ENCODE results near the gene SLC2A11.
A peak's percentile ranks its signal among the peaks of the same experiment; 100 is the strongest.

Gene SLC2A11

GRCh38 chr22:23835484-23836144, 22.1 kb upstream of the SLC2A11 start:
- no peak overlapping the region for H3K4me3 Mint-ChIP-seq
- no peak for DNase-seq
- peaks cover 16 to 19% of the 10 kb centered on the region in 2 donors for H3K4me1 Mint-ChIP-seq (ENCODE audit: low read depth in 2 of 2)
- no peaks in the 10 kb centered on the region for H3K27me3 Mint-ChIP-seq
- H3K27ac Mint-ChIP-seq = peak overlapping the region in 1 of 2 donors; percentile 56
- H3K9me3 Mint-ChIP-seq = no peaks in the 10 kb centered on the region
- H3K36me3 Mint-ChIP-seq (ENCODE audit: insufficient read depth) = peaks cover 23% of the 10 kb centered on the region
- ATAC-seq (replicated peaks) = no peak

- DNase-seq (no peak), ATAC-seq (replicated peaks) (no peak)
- Mint-ChIP-seq H3K36me3 (ENCODE audit: insufficient read depth) (peaks cover 18% of the 10 kb centered on the region), H3K4me1 (ENCODE audit: low read depth in 2 of 2) (peaks cover 16 to 19% of the 10 kb centered on the region in 2 donors), H3K27me3 (no peaks in the 10 kb centered on the region), H3K4me3 (peak overlapping the region in 1 of 2 donors; percentile 15), H3K9me3 (no peaks in the 10 kb centered on the region), H3K27ac (peak overlapping the region in 1 of 2 donors; percentile 76)
These were observed 21.4 kb upstream of the SLC2A11 start for GRCh38 chr22:23836281-23836680.

- Mint-ChIP-seq H3K27me3 (no peaks in the 10 kb centered on the region), H3K4me1 (ENCODE audit: low read depth in 2 of 2) (peaks cover 16 to 19% of the 10 kb centered on the region in 2 donors), H3K36me3 (ENCODE audit: insufficient read depth) (peaks cover 18% of the 10 kb centered on the region), H3K9me3 (no peaks in the 10 kb centered on the region), H3K4me3 (peak overlapping the region in 1 of 2 donors; percentile 17), H3K27ac (peak overlapping the region in 1 of 2 donors; percentile 93)
- DNase-seq = no peak
- ATAC-seq (replicated peaks) = no peak
These were observed 20.8 kb upstream of the SLC2A11 start for GRCh38 chr22:23836692-23837495.

- no peaks in the 10 kb centered on the region for H3K27me3 Mint-ChIP-seq
- peak overlapping the region in 1 of 2 donors; percentile 93 for H3K27ac Mint-ChIP-seq
- DNase-seq (no peak), ATAC-seq (replicated peaks) (no peak)
- no peaks in the 10 kb centered on the region for H3K9me3 Mint-ChIP-seq
- peaks cover 16 to 19% of the 10 kb centered on the region in 2 donors for H3K4me1 Mint-ChIP-seq (ENCODE audit: low read depth in 2 of 2)
- peaks cover 18% of the 10 kb centered on the region for H3K36me3 Mint-ChIP-seq (ENCODE audit: insufficient read depth)
- H3K4me3 Mint-ChIP-seq = peak overlapping the region; percentile 92 to 96
These were observed 20.2 kb upstream of the SLC2A11 start for GRCh38 chr22:23837496-23837859.

GRCh38 chr22:23837911-23838680, 19.6 kb upstream of the SLC2A11 start:
- no peak for DNase-seq
- no peak for ATAC-seq (replicated peaks)
- H3K36me3 Mint-ChIP-seq (ENCODE audit: insufficient read depth) = peaks cover 18% of the 10 kb centered on the region
- peak overlapping the region; percentile 92 to 96 for H3K4me3 Mint-ChIP-seq
- no peaks in the 10 kb centered on the region for H3K9me3 Mint-ChIP-seq
- peaks cover 16 to 19% of the 10 kb centered on the region in 2 donors for H3K4me1 Mint-ChIP-seq (ENCODE audit: low read depth in 2 of 2)
- no peaks in the 10 kb centered on the region for H3K27me3 Mint-ChIP-seq
- peak overlapping the region; percentile 28 to 93 for H3K27ac Mint-ChIP-seq

GRCh38 chr22:23838681-23839468, 18.8 kb upstream of the SLC2A11 start, which contains the start of gene DERL3:
Gene DERL3, minus strand, starts transcription at chr22:23839006. Its CDS starts 19 bp downstream, at chr22:23838987.
- peaks cover 16 to 19% of the 10 kb centered on the region in 2 donors for H3K4me1 Mint-ChIP-seq (ENCODE audit: low read depth in 2 of 2)

GRCh38 chr22:23840026-23840425, 17.6 kb upstream of the SLC2A11 start:
- Mint-ChIP-seq H3K9me3 (no peaks in the 10 kb centered on the region), H3K27me3 (no peaks in the 10 kb centered on the region), H3K27ac (peak overlapping the region in 1 of 2 donors; percentile 15), H3K36me3 (ENCODE audit: insufficient read depth) (peaks cover 18% of the 10 kb centered on the region), H3K4me1 (ENCODE audit: low read depth in 2 of 2) (peaks cover 16 to 21% of the 10 kb centered on the region in 2 donors), H3K4me3 (peak overlapping the region in 1 of 2 donors; percentile 96)
- no peak for ATAC-seq (replicated peaks)
- no peak for DNase-seq

More at GRCh38 chr22:23838681-23839468, 18.8 kb upstream of the SLC2A11 start, which contains the start of gene DERL3:
- Mint-ChIP-seq H3K27ac (peak within 1 kb of the TSS; percentile 72 to 93), H3K36me3 (ENCODE audit: insufficient read depth) (peaks cover 18% of the 10 kb centered on the region), H3K27me3 (no peaks in the 10 kb centered on the region), H3K4me3 (peak within 1 kb of the TSS; percentile 92 to 96), H3K9me3 (no peaks in the 10 kb centered on the region)
- DNase-seq (peak; percentile 91 to 93 (median 92)), ATAC-seq (replicated peaks) (peak; percentile 90)

- Mint-ChIP-seq H3K9me3 (no peaks in the 10 kb centered on the region), H3K4me1 (ENCODE audit: low read depth in 2 of 2) (peaks cover 16 to 21% of the 10 kb centered on the region in 2 donors), H3K27ac (no peak overlapping the region), H3K4me3 (no peak overlapping the region), H3K27me3 (no peaks in the 10 kb centered on the region), H3K36me3 (ENCODE audit: insufficient read depth) (peaks cover 15% of the 10 kb centered on the region)
- DNase-seq = no peak
- ATAC-seq (replicated peaks) = no peak
These were observed 16.4 kb upstream of the SLC2A11 start for GRCh38 chr22:23841292-23841691.

- Mint-ChIP-seq H3K9me3 (no peaks in the 10 kb centered on the region), H3K4me1 (ENCODE audit: low read depth in 2 of 2) (peaks cover 16 to 21% of the 10 kb centered on the region in 2 donors), H3K27me3 (no peaks in the 10 kb centered on the region), H3K27ac (no peak overlapping the region), H3K36me3 (ENCODE audit: insufficient read depth) (peaks cover 15% of the 10 kb centered on the region), H3K4me3 (no peak overlapping the region)
- no peak for ATAC-seq (replicated peaks)
- DNase-seq = no peak
These were observed 15.8 kb upstream of the SLC2A11 start for GRCh38 chr22:23841736-23842445.

GRCh38 chr22:23842599-23842998, 15.1 kb upstream of the SLC2A11 start:
- Mint-ChIP-seq H3K27ac (peak overlapping the region in 1 of 2 donors; percentile 10), H3K4me1 (ENCODE audit: low read depth in 2 of 2) (peaks cover 16 to 19% of the 10 kb centered on the region in 2 donors), H3K27me3 (no peaks in the 10 kb centered on the region), H3K9me3 (no peaks in the 10 kb centered on the region), H3K36me3 (ENCODE audit: insufficient read depth) (peaks cover 15% of the 10 kb centered on the region), H3K4me3 (no peak overlapping the region)
- ATAC-seq (replicated peaks) (no peak), DNase-seq (no peak)

- no peaks in the 10 kb centered on the region for H3K9me3 Mint-ChIP-seq
- DNase-seq (no peak), ATAC-seq (replicated peaks) (no peak)
- no peak overlapping the region for H3K4me3 Mint-ChIP-seq
- no peaks in the 10 kb centered on the region for H3K27me3 Mint-ChIP-seq
- H3K4me1 Mint-ChIP-seq (ENCODE audit: low read depth in 2 of 2) = peaks cover 0 to 4% of the 10 kb centered on the region in 2 donors
- H3K27ac Mint-ChIP-seq = no peak overlapping the region
- peaks cover 3% of the 10 kb centered on the region for H3K36me3 Mint-ChIP-seq (ENCODE audit: insufficient read depth)
These were observed 12.9 kb upstream of the SLC2A11 start for GRCh38 chr22:23844739-23845202.

All from effector memory CD8-positive, alpha-beta T cell (primary cell).